Measurements from ENCODE around the gene PNKP.

DNA sequence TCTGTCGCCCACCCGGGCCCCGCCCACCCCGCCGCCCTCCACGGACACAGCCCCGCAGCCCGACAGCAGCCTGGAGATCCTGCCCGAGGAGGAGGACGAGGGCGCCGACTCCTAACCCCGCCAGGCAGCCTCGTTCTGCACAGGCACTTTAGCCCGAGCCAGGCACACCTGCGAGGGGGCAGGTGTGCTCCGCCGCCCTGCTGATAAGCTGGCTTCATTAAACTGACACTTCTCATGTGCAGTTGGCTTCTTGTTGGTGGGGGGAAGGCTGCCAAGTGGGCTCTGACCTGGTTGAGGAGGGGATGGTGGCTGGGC, 21.1 kb upstream of the PNKP start:
- TF ChIP-seq, protein P1, sequence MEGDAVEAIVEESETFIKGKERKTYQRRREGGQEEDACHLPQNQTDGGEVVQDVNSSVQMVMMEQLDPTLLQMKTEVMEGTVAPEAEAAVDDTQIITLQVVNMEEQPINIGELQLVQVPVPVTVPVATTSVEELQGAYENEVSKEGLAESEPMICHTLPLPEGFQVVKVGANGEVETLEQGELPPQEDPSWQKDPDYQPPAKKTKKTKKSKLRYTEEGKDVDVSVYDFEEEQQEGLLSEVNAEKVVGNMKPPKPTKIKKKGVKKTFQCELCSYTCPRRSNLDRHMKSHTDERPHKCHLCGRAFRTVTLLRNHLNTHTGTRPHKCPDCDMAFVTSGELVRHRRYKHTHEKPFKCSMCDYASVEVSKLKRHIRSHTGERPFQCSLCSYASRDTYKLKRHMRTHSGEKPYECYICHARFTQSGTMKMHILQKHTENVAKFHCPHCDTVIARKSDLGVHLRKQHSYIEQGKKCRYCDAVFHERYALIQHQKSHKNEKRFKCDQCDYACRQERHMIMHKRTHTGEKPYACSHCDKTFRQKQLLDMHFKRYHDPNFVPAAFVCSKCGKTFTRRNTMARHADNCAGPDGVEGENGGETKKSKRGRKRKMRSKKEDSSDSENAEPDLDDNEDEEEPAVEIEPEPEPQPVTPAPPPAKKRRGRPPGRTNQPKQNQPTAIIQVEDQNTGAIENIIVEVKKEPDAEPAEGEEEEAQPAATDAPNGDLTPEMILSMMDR (IDR thresholded peaks at IDR 0.05 in 2 of 3, conservative IDR thresholded peaks at IDR 0.05 in 1 of 3; ENCODE audit: control insufficient read depth in 2 of 3, extremely low read depth in 1 of 3, insufficient read depth in 1 of 3, low read depth in 3 of 3, low read length in 3 of 3) = no peak
- TF ChIP-seq ZNF384 (IDR thresholded peaks at IDR 0.05; ENCODE audit: borderline replicate concordance, low read depth, low read length) = no peak
- no peak for TF ChIP-seq RCOR1 (conservative IDR thresholded peaks at IDR 0.05; ENCODE audit: low read depth, low read length)
- no peak for TF ChIP-seq EP300 (IDR thresholded peaks at IDR 0.05; ENCODE audit: borderline replicate concordance in 1 of 2, control insufficient read depth in 1 of 2, low read depth in 2 of 2, low read length in 2 of 2)
- no peak for TF ChIP-seq BMI1 (IDR thresholded peaks at IDR 0.05; ENCODE audit: borderline replicate concordance)
- no peak for TF ChIP-seq POLR2AphosphoS5 (IDR thresholded peaks at IDR 0.05; ENCODE audit: low read length)
- TF ChIP-seq, protein P2, sequence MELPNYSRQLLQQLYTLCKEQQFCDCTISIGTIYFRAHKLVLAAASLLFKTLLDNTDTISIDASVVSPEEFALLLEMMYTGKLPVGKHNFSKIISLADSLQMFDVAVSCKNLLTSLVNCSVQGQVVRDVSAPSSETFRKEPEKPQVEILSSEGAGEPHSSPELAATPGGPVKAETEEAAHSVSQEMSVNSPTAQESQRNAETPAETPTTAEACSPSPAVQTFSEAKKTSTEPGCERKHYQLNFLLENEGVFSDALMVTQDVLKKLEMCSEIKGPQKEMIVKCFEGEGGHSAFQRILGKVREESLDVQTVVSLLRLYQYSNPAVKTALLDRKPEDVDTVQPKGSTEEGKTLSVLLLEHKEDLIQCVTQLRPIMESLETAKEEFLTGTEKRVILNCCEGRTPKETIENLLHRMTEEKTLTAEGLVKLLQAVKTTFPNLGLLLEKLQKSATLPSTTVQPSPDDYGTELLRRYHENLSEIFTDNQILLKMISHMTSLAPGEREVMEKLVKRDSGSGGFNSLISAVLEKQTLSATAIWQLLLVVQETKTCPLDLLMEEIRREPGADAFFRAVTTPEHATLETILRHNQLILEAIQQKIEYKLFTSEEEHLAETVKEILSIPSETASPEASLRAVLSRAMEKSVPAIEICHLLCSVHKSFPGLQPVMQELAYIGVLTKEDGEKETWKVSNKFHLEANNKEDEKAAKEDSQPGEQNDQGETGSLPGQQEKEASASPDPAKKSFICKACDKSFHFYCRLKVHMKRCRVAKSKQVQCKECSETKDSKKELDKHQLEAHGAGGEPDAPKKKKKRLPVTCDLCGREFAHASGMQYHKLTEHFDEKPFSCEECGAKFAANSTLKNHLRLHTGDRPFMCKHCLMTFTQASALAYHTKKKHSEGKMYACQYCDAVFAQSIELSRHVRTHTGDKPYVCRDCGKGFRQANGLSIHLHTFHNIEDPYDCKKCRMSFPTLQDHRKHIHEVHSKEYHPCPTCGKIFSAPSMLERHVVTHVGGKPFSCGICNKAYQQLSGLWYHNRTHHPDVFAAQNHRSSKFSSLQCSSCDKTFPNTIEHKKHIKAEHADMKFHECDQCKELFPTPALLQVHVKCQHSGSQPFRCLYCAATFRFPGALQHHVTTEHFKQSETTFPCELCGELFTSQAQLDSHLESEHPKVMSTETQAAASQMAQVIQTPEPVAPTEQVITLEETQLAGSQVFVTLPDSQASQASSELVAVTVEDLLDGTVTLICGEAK (IDR thresholded peaks at IDR 0.05; ENCODE audit: borderline replicate concordance) = no peak
- TF ChIP-seq CREB1 (IDR thresholded peaks at IDR 0.05; ENCODE audit: low read depth) = no peak
- TF ChIP-seq, protein P3, sequence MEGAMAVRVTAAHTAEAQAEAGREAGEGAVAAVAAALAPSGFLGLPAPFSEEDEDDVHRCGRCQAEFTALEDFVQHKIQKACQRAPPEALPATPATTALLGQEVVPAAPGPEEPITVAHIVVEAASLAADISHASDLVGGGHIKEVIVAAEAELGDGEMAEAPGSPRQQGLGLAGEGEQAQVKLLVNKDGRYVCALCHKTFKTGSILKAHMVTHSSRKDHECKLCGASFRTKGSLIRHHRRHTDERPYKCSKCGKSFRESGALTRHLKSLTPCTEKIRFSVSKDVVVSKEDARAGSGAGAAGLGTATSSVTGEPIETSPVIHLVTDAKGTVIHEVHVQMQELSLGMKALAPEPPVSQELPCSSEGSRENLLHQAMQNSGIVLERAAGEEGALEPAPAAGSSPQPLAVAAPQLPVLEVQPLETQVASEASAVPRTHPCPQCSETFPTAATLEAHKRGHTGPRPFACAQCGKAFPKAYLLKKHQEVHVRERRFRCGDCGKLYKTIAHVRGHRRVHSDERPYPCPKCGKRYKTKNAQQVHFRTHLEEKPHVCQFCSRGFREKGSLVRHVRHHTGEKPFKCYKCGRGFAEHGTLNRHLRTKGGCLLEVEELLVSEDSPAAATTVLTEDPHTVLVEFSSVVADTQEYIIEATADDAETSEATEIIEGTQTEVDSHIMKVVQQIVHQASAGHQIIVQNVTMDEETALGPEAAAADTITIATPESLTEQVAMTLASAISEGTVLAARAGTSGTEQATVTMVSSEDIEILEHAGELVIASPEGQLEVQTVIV (IDR thresholded peaks at IDR 0.05; ENCODE audit: borderline replicate concordance, partially characterized antibody) = no peak
- no peak for TF ChIP-seq YY1 (IDR thresholded peaks at IDR 0.05; ENCODE audit: low read depth, low read length)
- TF ChIP-seq, protein P4, sequence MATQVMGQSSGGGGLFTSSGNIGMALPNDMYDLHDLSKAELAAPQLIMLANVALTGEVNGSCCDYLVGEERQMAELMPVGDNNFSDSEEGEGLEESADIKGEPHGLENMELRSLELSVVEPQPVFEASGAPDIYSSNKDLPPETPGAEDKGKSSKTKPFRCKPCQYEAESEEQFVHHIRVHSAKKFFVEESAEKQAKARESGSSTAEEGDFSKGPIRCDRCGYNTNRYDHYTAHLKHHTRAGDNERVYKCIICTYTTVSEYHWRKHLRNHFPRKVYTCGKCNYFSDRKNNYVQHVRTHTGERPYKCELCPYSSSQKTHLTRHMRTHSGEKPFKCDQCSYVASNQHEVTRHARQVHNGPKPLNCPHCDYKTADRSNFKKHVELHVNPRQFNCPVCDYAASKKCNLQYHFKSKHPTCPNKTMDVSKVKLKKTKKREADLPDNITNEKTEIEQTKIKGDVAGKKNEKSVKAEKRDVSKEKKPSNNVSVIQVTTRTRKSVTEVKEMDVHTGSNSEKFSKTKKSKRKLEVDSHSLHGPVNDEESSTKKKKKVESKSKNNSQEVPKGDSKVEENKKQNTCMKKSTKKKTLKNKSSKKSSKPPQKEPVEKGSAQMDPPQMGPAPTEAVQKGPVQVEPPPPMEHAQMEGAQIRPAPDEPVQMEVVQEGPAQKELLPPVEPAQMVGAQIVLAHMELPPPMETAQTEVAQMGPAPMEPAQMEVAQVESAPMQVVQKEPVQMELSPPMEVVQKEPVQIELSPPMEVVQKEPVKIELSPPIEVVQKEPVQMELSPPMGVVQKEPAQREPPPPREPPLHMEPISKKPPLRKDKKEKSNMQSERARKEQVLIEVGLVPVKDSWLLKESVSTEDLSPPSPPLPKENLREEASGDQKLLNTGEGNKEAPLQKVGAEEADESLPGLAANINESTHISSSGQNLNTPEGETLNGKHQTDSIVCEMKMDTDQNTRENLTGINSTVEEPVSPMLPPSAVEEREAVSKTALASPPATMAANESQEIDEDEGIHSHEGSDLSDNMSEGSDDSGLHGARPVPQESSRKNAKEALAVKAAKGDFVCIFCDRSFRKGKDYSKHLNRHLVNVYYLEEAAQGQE (IDR thresholded peaks at IDR 0.05; ENCODE audit: low read depth, low read length) = no peak
- TF ChIP-seq, protein P5, sequence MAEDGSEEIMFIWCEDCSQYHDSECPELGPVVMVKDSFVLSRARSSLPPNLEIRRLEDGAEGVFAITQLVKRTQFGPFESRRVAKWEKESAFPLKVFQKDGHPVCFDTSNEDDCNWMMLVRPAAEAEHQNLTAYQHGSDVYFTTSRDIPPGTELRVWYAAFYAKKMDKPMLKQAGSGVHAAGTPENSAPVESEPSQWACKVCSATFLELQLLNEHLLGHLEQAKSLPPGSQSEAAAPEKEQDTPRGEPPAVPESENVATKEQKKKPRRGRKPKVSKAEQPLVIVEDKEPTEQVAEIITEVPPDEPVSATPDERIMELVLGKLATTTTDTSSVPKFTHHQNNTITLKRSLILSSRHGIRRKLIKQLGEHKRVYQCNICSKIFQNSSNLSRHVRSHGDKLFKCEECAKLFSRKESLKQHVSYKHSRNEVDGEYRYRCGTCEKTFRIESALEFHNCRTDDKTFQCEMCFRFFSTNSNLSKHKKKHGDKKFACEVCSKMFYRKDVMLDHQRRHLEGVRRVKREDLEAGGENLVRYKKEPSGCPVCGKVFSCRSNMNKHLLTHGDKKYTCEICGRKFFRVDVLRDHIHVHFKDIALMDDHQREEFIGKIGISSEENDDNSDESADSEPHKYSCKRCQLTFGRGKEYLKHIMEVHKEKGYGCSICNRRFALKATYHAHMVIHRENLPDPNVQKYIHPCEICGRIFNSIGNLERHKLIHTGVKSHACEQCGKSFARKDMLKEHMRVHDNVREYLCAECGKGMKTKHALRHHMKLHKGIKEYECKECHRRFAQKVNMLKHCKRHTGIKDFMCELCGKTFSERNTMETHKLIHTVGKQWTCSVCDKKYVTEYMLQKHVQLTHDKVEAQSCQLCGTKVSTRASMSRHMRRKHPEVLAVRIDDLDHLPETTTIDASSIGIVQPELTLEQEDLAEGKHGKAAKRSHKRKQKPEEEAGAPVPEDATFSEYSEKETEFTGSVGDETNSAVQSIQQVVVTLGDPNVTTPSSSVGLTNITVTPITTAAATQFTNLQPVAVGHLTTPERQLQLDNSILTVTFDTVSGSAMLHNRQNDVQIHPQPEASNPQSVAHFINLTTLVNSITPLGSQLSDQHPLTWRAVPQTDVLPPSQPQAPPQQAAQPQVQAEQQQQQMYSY (CRISPR knock-in tag; IDR thresholded peaks at IDR 0.05) = no peak
- no peak for TF ChIP-seq TAF1 (IDR thresholded peaks at IDR 0.05; ENCODE audit: borderline replicate concordance, low read depth, low read length)
